Measurements from ENCODE around the gene USP9Y. TPM values are rescaled to one million over a fixed set of nuclear protein-coding genes. Genes with fewer than 3 reads are reported as not detected.
A peak's percentile ranks its signal among the peaks of the same experiment; 100 is the strongest.

Gene USP9Y
- total RNA-seq, 1 experiment from 2014 or later, result 20.1 TPM

GRCh38 chrY:12833284-12833683 lies 132.3 kb downstream of the USP9Y start:
- no peaks in the 10 kb centered on the region for H3K36me3 ChIP-seq
- no peaks in the 10 kb centered on the region for H3K27me3 ChIP-seq (replicated peaks)
- H3K4me1 ChIP-seq (replicated peaks), result no peaks in the 10 kb centered on the region
- DNase-seq (ENCODE audit: low read depth in 1 of 2, low spot score in 2 of 2), result no peak
- H3K4me3 ChIP-seq, result no peak overlapping the region
- H3K27ac ChIP-seq, result no peak overlapping the region
- H3K9me3 ChIP-seq (replicated peaks), result no peaks in the 10 kb centered on the region

DNA sequence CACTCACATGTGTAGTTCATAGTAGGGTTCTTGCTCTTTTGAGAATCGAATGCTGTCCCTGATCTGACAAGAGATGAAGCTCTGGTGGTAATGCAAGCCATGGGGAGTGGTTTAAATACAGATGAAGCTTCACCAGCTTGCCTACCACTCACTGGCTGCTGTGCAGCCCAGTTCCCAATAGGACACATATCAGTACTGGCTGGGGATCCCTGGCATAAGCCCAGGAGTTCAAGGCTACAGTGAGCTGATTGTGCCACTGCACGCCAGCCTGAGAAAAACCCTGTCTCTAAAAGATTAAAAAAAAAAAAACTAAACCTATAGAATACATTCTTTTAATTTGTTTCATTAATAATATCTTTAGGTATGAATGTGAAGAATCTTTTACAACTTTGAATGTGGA lies 136.5 kb downstream of the USP9Y start:
- Histone ChIP-seq H3K4me3 (no peak overlapping the region), H3K4me1 (replicated peaks) (no peaks in the 10 kb centered on the region), H3K27me3 (replicated peaks) (no peaks in the 10 kb centered on the region), H3K9me3 (replicated peaks) (no peaks in the 10 kb centered on the region), H3K36me3 (no peaks in the 10 kb centered on the region; the same call in 1 of the 2 replicates), H3K27ac (no peak overlapping the region)
- no peak for DNase-seq (ENCODE audit: low read depth in 1 of 2, low spot score in 2 of 2)

DNA sequence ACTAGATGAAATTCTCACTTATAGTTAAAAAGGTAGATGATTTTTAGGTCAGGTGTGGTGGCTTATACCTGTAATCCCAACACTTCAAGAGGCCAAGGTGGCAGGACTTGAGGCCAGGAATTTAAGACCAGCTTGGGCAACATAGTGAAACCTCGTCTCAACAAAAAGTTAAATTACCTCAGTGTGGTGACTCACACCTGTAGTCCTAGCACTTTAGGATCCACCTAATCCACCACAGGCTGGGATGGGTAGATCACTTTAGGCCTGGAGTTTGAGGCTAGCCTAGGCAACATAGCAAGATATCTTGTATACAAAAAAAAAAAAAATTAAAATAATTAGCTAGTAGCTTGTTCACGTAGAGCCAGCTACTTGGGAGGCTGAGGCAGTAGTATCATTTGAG lies 140.3 kb downstream of the USP9Y start:
- Histone ChIP-seq H3K4me3 (no peak overlapping the region), H3K27me3 (replicated peaks) (no peaks in the 10 kb centered on the region), H3K27ac (no peak overlapping the region), H3K4me1 (replicated peaks) (no peaks in the 10 kb centered on the region), H3K36me3 (peaks cover 3% of the 10 kb centered on the region), H3K9me3 (replicated peaks) (no peaks in the 10 kb centered on the region)
- DNase-seq (ENCODE audit: low read depth in 1 of 2, low spot score in 2 of 2), result no peak

GRCh38 chrY:12846793-12847192 lies 145.8 kb downstream of the USP9Y start:
- DNase-seq (ENCODE audit: low read depth in 1 of 2, low spot score in 2 of 2), result no peak
- no peaks in the 10 kb centered on the region for H3K9me3 ChIP-seq (replicated peaks)
- H3K27ac ChIP-seq, result no peak overlapping the region
- no peaks in the 10 kb centered on the region for H3K4me1 ChIP-seq (replicated peaks)
- no peak overlapping the region for H3K4me3 ChIP-seq
- H3K36me3 ChIP-seq, result peaks cover 14% of the 10 kb centered on the region
- no peaks in the 10 kb centered on the region for H3K27me3 ChIP-seq (replicated peaks)

GRCh38 chrY:12855791-12856275 lies 154.8 kb downstream of the USP9Y start:
- Histone ChIP-seq H3K27ac (no peak overlapping the region), H3K4me3 (no peak overlapping the region), H3K4me1 (replicated peaks) (no peaks in the 10 kb centered on the region), H3K9me3 (replicated peaks) (no peaks in the 10 kb centered on the region), H3K36me3 (no peaks in the 10 kb centered on the region; the same call in 1 of the 2 replicates), H3K27me3 (replicated peaks) (no peaks in the 10 kb centered on the region)
- DNase-seq (ENCODE audit: low read depth in 1 of 2, low spot score in 2 of 2), result no peak

- Histone ChIP-seq H3K4me1 (replicated peaks) (no peaks in the 10 kb centered on the region), H3K27me3 (replicated peaks) (no peaks in the 10 kb centered on the region), H3K27ac (no peak overlapping the region), H3K4me3 (no peak overlapping the region), H3K9me3 (replicated peaks) (no peaks in the 10 kb centered on the region), H3K36me3 (no peaks in the 10 kb centered on the region)
- no peak for DNase-seq (ENCODE audit: low read depth in 1 of 2, low spot score in 2 of 2)
Measured at GRCh38 chrY:12867960-12868359, 166.9 kb downstream of the USP9Y start.

- no peak overlapping the region for H3K4me3 ChIP-seq
- H3K36me3 ChIP-seq, result no peaks in the 10 kb centered on the region
- no peak overlapping the region for H3K27ac ChIP-seq
- no peak for DNase-seq (ENCODE audit: low read depth in 1 of 2, low spot score in 2 of 2)
- no peaks in the 10 kb centered on the region for H3K9me3 ChIP-seq (replicated peaks)
- H3K4me1 ChIP-seq (replicated peaks), result no peaks in the 10 kb centered on the region
- H3K27me3 ChIP-seq (replicated peaks), result no peaks in the 10 kb centered on the region
Measured at GRCh38 chrY:12896973-12897372, 195.9 kb downstream of the USP9Y start.

GRCh38 chrY:12898604-12899003 lies 197.6 kb downstream of the USP9Y start:
- Histone ChIP-seq H3K4me3 (no peak overlapping the region), H3K27me3 (replicated peaks) (no peaks in the 10 kb centered on the region), H3K4me1 (replicated peaks) (no peaks in the 10 kb centered on the region), H3K36me3 (no peaks in the 10 kb centered on the region), H3K9me3 (replicated peaks) (no peaks in the 10 kb centered on the region), H3K27ac (no peak overlapping the region)
- no peak for DNase-seq (ENCODE audit: low read depth in 1 of 2, low spot score in 2 of 2)

DNA sequence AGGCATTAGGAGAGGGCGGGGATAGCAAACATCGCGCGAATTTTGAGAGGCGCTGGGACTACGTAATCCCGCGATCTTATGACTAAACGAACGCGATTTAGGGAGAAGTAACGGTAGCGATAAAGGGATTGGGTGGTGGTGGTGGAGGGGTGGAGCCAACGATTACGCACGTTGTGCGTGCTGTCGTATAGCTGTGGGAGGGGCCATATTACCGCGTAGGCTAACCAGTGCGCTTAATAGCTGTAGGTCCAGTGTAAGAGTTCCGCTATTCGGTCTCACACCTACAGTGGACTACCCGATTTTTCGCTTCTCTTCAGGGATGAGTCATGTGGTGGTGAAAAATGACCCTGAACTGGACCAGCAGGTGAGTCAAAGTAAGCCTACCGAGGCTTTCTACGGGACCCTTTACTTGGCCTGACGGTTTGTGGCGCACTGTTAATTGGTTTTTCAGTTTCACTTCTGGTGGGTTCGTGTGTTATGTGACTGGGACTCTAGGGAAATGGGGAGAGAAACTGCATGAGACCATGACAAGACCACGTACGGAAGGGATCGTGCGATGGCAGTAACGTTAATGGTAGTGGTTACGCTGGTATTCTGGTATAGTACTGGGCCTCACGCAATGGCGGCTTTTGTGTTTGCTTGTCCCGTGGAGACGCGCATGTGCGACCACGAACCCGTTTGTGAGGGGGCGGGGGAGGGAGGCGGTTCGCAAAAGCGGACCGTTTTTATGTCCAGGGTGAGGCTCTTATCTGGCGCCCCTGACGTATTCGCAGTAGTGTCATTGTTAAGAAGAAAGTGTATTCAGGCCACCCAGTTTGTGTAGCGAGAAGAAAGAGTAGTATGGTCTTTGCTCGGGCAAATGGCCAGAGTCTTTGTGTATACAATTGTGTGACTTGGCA lies 203.8 kb downstream of the USP9Y start, which contains the start of gene DDX3Y:
Gene DDX3Y (plus strand): TSS at position 251 of the 899 bp plus-strand sequence. CDS start 69 bp downstream, at position 320.
- peaks cover 12% of the 10 kb centered on the region for H3K36me3 ChIP-seq
- H3K27me3 ChIP-seq (replicated peaks), result no peaks in the 10 kb centered on the region
- no peaks in the 10 kb centered on the region; the same call in 1 of the 2 replicates for H3K9me3 ChIP-seq (replicated peaks)
- H3K4me1 ChIP-seq (replicated peaks), result peaks cover 3% of the 10 kb centered on the region; the same call in 1 of the 2 replicates
- peak within 1 kb of the TSS; percentile 99 for H3K27ac ChIP-seq
- H3K4me3 ChIP-seq, result peak within 1 kb of the TSS; percentile 68
- peak; percentile 81 to 89 for DNase-seq (ENCODE audit: low read depth in 1 of 2, low spot score in 2 of 2)

- peak in 1 of 2 experiments; percentile 71 for DNase-seq (ENCODE audit: low read depth in 1 of 2, low spot score in 2 of 2)
- H3K27ac ChIP-seq, result peak overlapping the region; percentile 99
- H3K4me3 ChIP-seq, result peak overlapping the region; percentile 68
Measured at GRCh38 chrY:12905517-12905872, 204.5 kb downstream of the USP9Y start.

GRCh38 chrY:12905895-12906294 lies 204.9 kb downstream of the USP9Y start:
- Histone ChIP-seq H3K36me3 (peaks cover 16% of the 10 kb centered on the region), H3K4me1 (replicated peaks) (peaks cover 3% of the 10 kb centered on the region; the same call in 1 of the 2 replicates), H3K27ac (peak overlapping the region; percentile 99), H3K27me3 (replicated peaks) (no peaks in the 10 kb centered on the region), H3K9me3 (replicated peaks) (no peaks in the 10 kb centered on the region; the same call in 1 of the 2 replicates), H3K4me3 (peak overlapping the region; percentile 68)
- DNase-seq (ENCODE audit: low read depth in 1 of 2, low spot score in 2 of 2), result no peak

More at GRCh38 chrY:12905517-12905872, 204.5 kb downstream of the USP9Y start:
- H3K36me3 ChIP-seq, result peaks cover 16% of the 10 kb centered on the region
- H3K9me3 ChIP-seq (replicated peaks), result no peaks in the 10 kb centered on the region; the same call in 1 of the 2 replicates
- H3K27me3 ChIP-seq (replicated peaks), result no peaks in the 10 kb centered on the region
- peaks cover 3% of the 10 kb centered on the region; the same call in 1 of the 2 replicates for H3K4me1 ChIP-seq (replicated peaks)

Other genes with a start within 250 kb of the USP9Y start
- 67.4 and 89.6 TPM in 2 replicates for gene DDX3Y, start 203.6 kb downstream of the USP9Y start, total RNA-seq (2014; rRNA removed; shearing (Covaris generic))